ENCODE measurements around the gene CNOT10.

Gene CNOT10

DNA sequence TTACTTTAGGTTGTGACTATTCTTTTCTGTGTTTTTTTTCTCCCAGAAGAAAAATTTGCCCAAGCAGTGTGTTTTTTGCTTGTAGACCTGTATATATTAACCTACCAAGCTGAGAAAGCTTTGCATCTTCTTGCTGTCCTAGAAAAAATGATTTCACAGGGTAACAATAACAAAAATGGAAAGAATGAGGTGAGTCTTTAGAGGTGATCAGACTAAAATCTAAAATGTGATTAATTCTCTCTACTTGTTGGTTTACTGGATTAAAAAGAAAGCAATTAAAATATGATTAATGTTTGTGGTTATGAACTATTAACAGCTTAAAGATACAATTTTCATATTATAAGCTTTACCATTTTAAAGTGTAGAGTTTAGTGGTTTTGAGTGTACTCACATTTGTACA, 28.2 kb downstream of the CNOT10 start:
- H3K36me3 ChIP-seq (ENCODE audit: low read length): peaks cover 36% of the 10 kb centered on the region
- no peak overlapping the region for H2AFZ ChIP-seq (ENCODE audit: low read depth, low read length, severe bottlenecking)

DNA sequence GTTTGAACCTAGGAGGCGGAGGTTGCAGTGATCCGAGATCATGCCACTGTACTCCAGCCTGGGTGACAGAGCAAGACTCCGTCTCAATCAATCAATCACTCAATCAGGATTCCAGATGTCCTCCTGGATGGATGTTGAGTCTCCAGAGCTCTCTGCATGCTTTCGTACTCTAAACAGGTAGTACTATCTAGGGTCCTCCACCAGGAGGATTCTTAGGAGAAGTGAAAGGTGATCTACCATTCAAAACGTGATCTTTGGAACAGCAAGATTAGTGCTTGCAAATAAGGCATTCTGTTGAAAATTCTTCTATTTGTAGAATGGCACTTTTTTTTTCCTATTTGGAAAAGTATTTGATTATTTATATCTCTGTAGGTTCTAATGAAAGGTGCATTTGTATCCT, 34.3 kb downstream of the CNOT10 start:
- Histone ChIP-seq H3K9ac (ENCODE audit: low read length) (no peak overlapping the region), H3K9me3 (ENCODE audit: insufficient read depth, low read length) (no peaks in the 10 kb centered on the region), H3K4me2 (ENCODE audit: low read depth, low read length, poor library complexity, severe bottlenecking) (no peak overlapping the region), H3K27me3 (ENCODE audit: low read length) (no peaks in the 10 kb centered on the region), H3K9me2 (replicated peaks; ENCODE audit: insufficient read depth, low read length) (no peaks in the 10 kb centered on the region), H3F3A (ENCODE audit: insufficient read depth) (no peaks in the 10 kb centered on the region; the same call in 1 of the 2 replicates), H3K36me3 (ENCODE audit: low read length) (peaks cover 18% of the 10 kb centered on the region), H4K20me1 (ENCODE audit: low read depth, low read length) (no peaks in the 10 kb centered on the region), H2AFZ (ENCODE audit: low read depth, low read length, severe bottlenecking) (no peak overlapping the region), H3K79me2 (ENCODE audit: insufficient read depth, low read length) (no peaks in the 10 kb centered on the region), H3K4me3 (ENCODE audit: insufficient read depth, low read length, poor library complexity, severe bottlenecking) (no peak overlapping the region), H3K27ac (ENCODE audit: low read depth, low read length) (no peak overlapping the region)
- TF ChIP-seq EZH2phosphoT487 (conservative IDR thresholded peaks at IDR 0.05; ENCODE audit: low read length): no peak
- TF ChIP-seq, protein P1, sequence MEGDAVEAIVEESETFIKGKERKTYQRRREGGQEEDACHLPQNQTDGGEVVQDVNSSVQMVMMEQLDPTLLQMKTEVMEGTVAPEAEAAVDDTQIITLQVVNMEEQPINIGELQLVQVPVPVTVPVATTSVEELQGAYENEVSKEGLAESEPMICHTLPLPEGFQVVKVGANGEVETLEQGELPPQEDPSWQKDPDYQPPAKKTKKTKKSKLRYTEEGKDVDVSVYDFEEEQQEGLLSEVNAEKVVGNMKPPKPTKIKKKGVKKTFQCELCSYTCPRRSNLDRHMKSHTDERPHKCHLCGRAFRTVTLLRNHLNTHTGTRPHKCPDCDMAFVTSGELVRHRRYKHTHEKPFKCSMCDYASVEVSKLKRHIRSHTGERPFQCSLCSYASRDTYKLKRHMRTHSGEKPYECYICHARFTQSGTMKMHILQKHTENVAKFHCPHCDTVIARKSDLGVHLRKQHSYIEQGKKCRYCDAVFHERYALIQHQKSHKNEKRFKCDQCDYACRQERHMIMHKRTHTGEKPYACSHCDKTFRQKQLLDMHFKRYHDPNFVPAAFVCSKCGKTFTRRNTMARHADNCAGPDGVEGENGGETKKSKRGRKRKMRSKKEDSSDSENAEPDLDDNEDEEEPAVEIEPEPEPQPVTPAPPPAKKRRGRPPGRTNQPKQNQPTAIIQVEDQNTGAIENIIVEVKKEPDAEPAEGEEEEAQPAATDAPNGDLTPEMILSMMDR (IDR thresholded peaks at IDR 0.05; ENCODE audit: insufficient read depth, low read length, poor library complexity, severe bottlenecking): no peak

More for the DNA sequence above, 28.2 kb downstream of the CNOT10 start:
- Histone ChIP-seq H3K9ac (ENCODE audit: low read length) (no peak overlapping the region), H3K79me2 (ENCODE audit: insufficient read depth, low read length) (no peaks in the 10 kb centered on the region), H3K9me2 (replicated peaks; ENCODE audit: insufficient read depth, low read length) (no peaks in the 10 kb centered on the region), H3F3A (ENCODE audit: insufficient read depth) (no peaks in the 10 kb centered on the region), H3K4me2 (ENCODE audit: low read depth, low read length, poor library complexity, severe bottlenecking) (no peak overlapping the region), H3K27me3 (ENCODE audit: low read length) (no peaks in the 10 kb centered on the region), H3K4me3 (ENCODE audit: insufficient read depth, low read length, poor library complexity, severe bottlenecking) (no peak overlapping the region), H4K20me1 (ENCODE audit: low read depth, low read length) (no peaks in the 10 kb centered on the region), H3K27ac (ENCODE audit: low read depth, low read length) (no peak overlapping the region), H3K9me3 (ENCODE audit: insufficient read depth, low read length) (no peaks in the 10 kb centered on the region)
- TF ChIP-seq, protein P1 (IDR thresholded peaks at IDR 0.05; ENCODE audit: insufficient read depth, low read length, poor library complexity, severe bottlenecking): no peak
- TF ChIP-seq EZH2phosphoT487 (conservative IDR thresholded peaks at IDR 0.05; ENCODE audit: low read length): no peak

DNA sequence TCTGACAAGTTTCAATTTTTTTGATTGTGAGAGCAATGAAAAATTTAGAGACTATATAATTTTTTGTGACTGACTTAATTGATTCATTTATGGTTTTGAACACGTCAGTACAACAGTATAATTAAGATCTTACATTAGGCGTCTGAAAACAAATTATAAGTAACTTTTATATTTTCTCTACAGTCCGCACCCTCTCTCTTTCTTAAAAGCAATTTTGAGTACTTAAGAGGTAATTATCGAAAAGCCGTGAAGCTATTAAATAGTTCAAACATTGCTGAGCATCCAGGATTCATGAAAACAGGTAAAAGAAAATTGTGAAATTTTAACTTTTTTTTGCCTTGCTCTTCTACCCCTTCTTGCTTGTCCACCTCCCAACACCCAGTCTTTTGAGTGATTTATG, 34.9 kb downstream of the CNOT10 start:
- TF ChIP-seq EZH2phosphoT487 (conservative IDR thresholded peaks at IDR 0.05; ENCODE audit: low read length): no peak
- TF ChIP-seq, protein P1 (IDR thresholded peaks at IDR 0.05; ENCODE audit: insufficient read depth, low read length, poor library complexity, severe bottlenecking): no peak
- Histone ChIP-seq H3K36me3 (ENCODE audit: low read length) (peaks cover 16% of the 10 kb centered on the region; the same call in 1 of the 2 replicates), H2AFZ (ENCODE audit: low read depth, low read length, severe bottlenecking) (no peak overlapping the region), H3K4me3 (ENCODE audit: insufficient read depth, low read length, poor library complexity, severe bottlenecking) (no peak overlapping the region), H3K9me3 (ENCODE audit: insufficient read depth, low read length) (no peaks in the 10 kb centered on the region), H3K27ac (ENCODE audit: low read depth, low read length) (no peak overlapping the region), H3K27me3 (ENCODE audit: low read length) (no peaks in the 10 kb centered on the region), H4K20me1 (ENCODE audit: low read depth, low read length) (no peaks in the 10 kb centered on the region), H3K9me2 (replicated peaks; ENCODE audit: insufficient read depth, low read length) (no peaks in the 10 kb centered on the region), H3K4me2 (ENCODE audit: low read depth, low read length, poor library complexity, severe bottlenecking) (no peak overlapping the region), H3K9ac (ENCODE audit: low read length) (no peak overlapping the region), H3K79me2 (ENCODE audit: insufficient read depth, low read length) (no peaks in the 10 kb centered on the region), H3F3A (ENCODE audit: insufficient read depth) (no peaks in the 10 kb centered on the region; the same call in 1 of the 2 replicates)
